Measurements from ENCODE around the gene TSC22D4.
"Not testable (repeated sequence)": the region's sequence is repeated elsewhere in the genome, so short reads cannot be mapped to it uniquely, and the experiment has no call there.

Gene TSC22D4

DNA sequence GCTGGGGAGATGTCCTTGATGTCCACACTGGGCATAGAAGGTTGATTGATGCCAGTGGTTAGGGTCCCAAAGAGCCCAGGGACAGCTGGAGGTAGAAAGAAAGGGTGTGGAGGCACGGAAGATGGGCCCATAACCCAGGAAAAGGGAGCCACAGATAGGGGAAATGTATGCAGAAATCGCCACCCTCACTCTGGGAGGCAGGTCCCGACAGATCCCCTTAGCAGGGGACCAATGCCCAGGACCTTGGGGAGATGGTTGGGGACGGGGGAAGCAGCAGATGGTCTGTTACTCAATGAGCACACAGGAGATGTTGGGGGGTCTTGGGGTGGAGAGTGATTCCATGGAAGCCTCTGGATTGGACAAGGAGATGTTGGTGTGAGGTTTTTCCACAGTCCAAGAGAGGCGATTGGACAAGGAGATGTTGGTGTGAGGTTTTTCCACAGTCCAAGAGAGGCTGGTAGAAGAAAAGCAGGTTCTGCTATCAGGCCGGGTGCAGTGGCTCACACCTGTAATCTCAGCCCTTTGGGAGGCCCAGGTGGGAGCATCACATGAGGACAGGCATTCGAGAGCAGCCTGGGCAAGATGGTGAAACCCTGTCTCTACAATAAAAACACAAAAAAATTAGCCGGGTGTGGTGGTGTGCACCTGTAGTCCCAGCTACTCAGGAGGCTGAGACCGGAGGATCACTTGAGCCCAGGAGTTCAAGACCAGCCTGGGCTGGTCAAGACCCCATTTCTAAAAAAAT is 35.7 kb downstream of the TSC22D4 start:
- Histone ChIP-seq H2BK5ac (ENCODE audit: low read depth, low read length, poor library complexity) (no peak overlapping the region), H3K4me3 (ENCODE audit: low read depth, low read length) (no peak overlapping the region), H3K4me2 (ENCODE audit: low read length) (no peak overlapping the region), H4K8ac (ENCODE audit: low read depth, low read length) (peak overlapping the region; percentile 16), H3K4ac (ENCODE audit: low read depth, low read length) (no peak overlapping the region), H3K27ac (ENCODE audit: low read depth, low read length) (no peak overlapping the region), H2BK120ac (ENCODE audit: insufficient read depth, low read length, poor library complexity) (no peak overlapping the region), H3K9ac (ENCODE audit: low read length) (no peak overlapping the region), H3K79me1 (ENCODE audit: low read length) (no peaks in the 10 kb centered on the region), H3K9me3 (ENCODE audit: insufficient read depth, low read depth, low read length) (no peaks in the 10 kb centered on the region), H3K23ac (ENCODE audit: low read length) (no peak overlapping the region), H3K14ac (ENCODE audit: low read length) (no peak overlapping the region), H4K91ac (ENCODE audit: low read depth, low read length) (no peak overlapping the region), H3K18ac (ENCODE audit: low read length) (no peak overlapping the region), H3K4me1 (ENCODE audit: control insufficient read depth in 1 of 2, insufficient read depth in 2 of 2, low read length in 2 of 2) (peaks cover 3 to 5% of the 10 kb centered on the region in 2 experiments), H3K36me3 (ENCODE audit: control insufficient read depth in 1 of 2, insufficient read depth in 2 of 2, low read length in 2 of 2) (no peaks in the 10 kb centered on the region), H2BK12ac (ENCODE audit: low read length) (peak overlapping the region; percentile 27), H4K12ac (ENCODE audit: low read depth, low read length) (no peak overlapping the region), H2AK5ac (ENCODE audit: low read length) (peak overlapping the region; percentile 49), H2AFZ (ENCODE audit: insufficient read depth, low read length, poor library complexity) (no peak overlapping the region), H3K79me2 (ENCODE audit: control insufficient read depth, insufficient read depth, low read length, poor library complexity) (no peaks in the 10 kb centered on the region), H3K27me3 (ENCODE audit: insufficient read depth, low read length) (no peaks in the 10 kb centered on the region)
- WGBS (ENCODE audit: extremely low coverage, insufficient coverage, insufficient read length): no CpG with 5 or more reads among the region's 9 CpGs
- DNase-seq: no peak

DNA sequence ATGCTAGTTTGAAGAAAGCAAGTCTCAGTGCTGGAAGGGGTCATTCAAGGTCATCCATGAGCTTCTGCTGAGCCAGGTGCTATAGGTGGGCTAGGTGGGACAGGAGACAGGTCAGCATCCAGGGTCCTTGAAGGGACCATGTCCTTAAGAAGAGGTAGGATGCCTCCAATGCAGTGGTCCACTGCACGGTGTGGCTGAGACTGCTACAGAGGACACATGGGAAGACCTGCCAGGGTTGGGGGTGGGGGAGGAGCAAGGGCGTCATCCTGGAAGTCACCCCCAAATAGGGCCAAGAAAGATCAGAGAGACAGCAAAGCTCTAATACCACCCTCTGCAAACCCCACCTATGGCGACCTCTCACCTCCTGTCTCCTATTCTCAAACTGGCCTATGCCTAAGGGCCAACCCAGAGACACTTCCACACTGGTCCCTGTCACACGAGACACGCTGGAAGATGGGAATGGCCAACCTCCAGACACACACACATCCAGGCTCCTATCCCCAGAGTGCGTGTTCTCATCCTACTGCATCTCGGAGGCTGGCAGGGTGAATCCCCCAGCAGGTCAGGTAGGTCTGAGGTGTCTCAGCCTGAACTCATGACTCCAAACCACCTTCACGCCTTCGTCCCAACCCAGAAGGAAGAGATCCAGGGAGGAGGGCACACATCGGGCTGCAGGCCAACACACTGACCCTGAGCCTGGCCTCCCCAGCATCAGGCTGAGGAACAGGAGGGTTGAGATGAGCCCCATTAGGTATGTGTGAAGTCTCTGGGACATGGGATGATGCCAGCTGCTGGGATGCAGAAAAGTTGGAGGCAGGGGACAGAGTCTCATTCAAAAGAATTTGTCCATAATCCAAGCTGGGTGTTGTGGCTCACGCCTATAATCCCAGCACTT is 37.1 kb downstream of the TSC22D4 start:
- Histone ChIP-seq H4K12ac (ENCODE audit: low read depth, low read length) (no peak overlapping the region), H3K9ac (ENCODE audit: low read length) (no peak overlapping the region), H3K4me2 (ENCODE audit: low read length) (no peak overlapping the region), H4K8ac (ENCODE audit: low read depth, low read length) (no peak overlapping the region), H2BK5ac (ENCODE audit: low read depth, low read length, poor library complexity) (no peak overlapping the region), H3K4me1 (ENCODE audit: control insufficient read depth in 1 of 2, insufficient read depth in 2 of 2, low read length in 2 of 2) (peaks cover 3 to 5% of the 10 kb centered on the region in 2 experiments), H4K91ac (ENCODE audit: low read depth, low read length) (no peak overlapping the region), H3K36me3 (ENCODE audit: control insufficient read depth in 1 of 2, insufficient read depth in 2 of 2, low read length in 2 of 2) (no peaks in the 10 kb centered on the region), H2BK12ac (ENCODE audit: low read length) (no peak overlapping the region), H3K79me2 (ENCODE audit: control insufficient read depth, insufficient read depth, low read length, poor library complexity) (no peaks in the 10 kb centered on the region), H3K14ac (ENCODE audit: low read length) (no peak overlapping the region), H3K27me3 (ENCODE audit: insufficient read depth, low read length) (no peaks in the 10 kb centered on the region), H2BK120ac (ENCODE audit: insufficient read depth, low read length, poor library complexity) (no peak overlapping the region), H3K9me3 (ENCODE audit: insufficient read depth, low read depth, low read length) (no peaks in the 10 kb centered on the region), H2AFZ (ENCODE audit: insufficient read depth, low read length, poor library complexity) (no peak overlapping the region), H3K23ac (ENCODE audit: low read length) (no peak overlapping the region), H3K18ac (ENCODE audit: low read length) (no peak overlapping the region), H2AK5ac (ENCODE audit: low read length) (peak overlapping the region; percentile 18), H3K79me1 (ENCODE audit: low read length) (no peaks in the 10 kb centered on the region), H3K4me3 (ENCODE audit: low read depth, low read length) (no peak overlapping the region), H3K27ac (ENCODE audit: low read depth, low read length) (no peak overlapping the region), H3K4ac (ENCODE audit: low read depth, low read length) (no peak overlapping the region)
- WGBS (ENCODE audit: extremely low coverage, insufficient coverage, insufficient read length): no CpG with 5 or more reads among the region's 11 CpGs
- DNase-seq: no peak

DNA sequence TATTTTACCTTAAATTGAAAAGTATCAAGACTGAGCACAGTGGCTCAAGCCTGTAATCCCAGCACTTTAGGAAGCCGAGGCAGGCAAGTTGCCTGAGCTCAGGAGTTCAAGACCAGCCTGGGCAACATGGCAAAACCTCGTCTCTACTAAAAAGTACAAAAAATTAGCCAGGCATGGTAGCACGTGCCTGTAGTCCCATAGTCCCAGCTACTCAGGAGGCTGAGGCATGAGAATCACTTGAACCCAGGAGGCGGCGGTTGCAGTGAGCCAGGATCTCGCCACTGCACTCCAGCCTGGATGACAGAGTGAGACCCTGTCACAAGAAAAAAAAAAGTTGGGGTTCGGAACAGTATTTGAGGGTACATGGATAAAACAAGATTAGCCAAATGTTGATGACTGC is 39.8 kb downstream of the TSC22D4 start:
- H2BK5ac ChIP-seq (ENCODE audit: low read depth, low read length, poor library complexity); H3K4ac ChIP-seq (ENCODE audit: low read depth, low read length); H3K9ac ChIP-seq (ENCODE audit: low read length); H3K36me3 ChIP-seq (ENCODE audit: control insufficient read depth in 1 of 2, insufficient read depth in 2 of 2, low read length in 2 of 2); H3K4me2 ChIP-seq (ENCODE audit: low read length); H2AFZ ChIP-seq (ENCODE audit: insufficient read depth, low read length, poor library complexity); H3K23ac ChIP-seq (ENCODE audit: low read length); H2AK5ac ChIP-seq (ENCODE audit: low read length); H3K27ac ChIP-seq (ENCODE audit: low read depth, low read length); H3K14ac ChIP-seq (ENCODE audit: low read length); DNase-seq; H2BK12ac ChIP-seq (ENCODE audit: low read length); H3K79me1 ChIP-seq (ENCODE audit: low read length); H4K12ac ChIP-seq (ENCODE audit: low read depth, low read length); H3K18ac ChIP-seq (ENCODE audit: low read length); H4K91ac ChIP-seq (ENCODE audit: low read depth, low read length); H3K4me3 ChIP-seq (ENCODE audit: low read depth, low read length); H3K9me3 ChIP-seq (ENCODE audit: insufficient read depth, low read depth, low read length); H3K4me1 ChIP-seq (ENCODE audit: control insufficient read depth in 1 of 2, insufficient read depth in 2 of 2, low read length in 2 of 2); H3K27me3 ChIP-seq (ENCODE audit: insufficient read depth, low read length); H3K79me2 ChIP-seq (ENCODE audit: control insufficient read depth, insufficient read depth, low read length, poor library complexity); H2BK120ac ChIP-seq (ENCODE audit: insufficient read depth, low read length, poor library complexity): not testable (repeated sequence)
- no CpG with 5 or more reads among the region's 7 CpGs for WGBS (ENCODE audit: extremely low coverage, insufficient coverage, insufficient read length)
- H4K8ac ChIP-seq (ENCODE audit: low read depth, low read length): peak overlapping the region; percentile 25

DNA sequence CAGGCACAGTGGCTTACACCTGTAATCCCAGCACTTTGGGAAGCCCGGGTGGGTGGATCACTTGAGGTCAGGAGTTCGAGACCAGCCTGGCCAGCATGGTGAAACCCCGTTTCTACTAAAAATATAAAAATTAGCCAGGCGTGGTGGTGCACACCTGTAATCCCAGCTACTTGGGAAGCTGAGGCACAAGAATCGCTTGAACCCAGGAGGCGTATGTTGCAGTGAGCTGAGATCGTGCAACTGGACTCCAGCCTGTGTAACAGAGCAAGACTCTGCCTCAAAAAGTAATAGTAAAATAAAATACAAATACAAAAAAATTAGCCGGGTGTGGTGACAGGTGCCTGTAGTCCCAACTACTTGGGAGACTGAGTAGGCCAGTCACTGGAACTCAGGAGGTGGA is 40.3 kb downstream of the TSC22D4 start:
- H3K4me2 ChIP-seq (ENCODE audit: low read length); DNase-seq; H3K9ac ChIP-seq (ENCODE audit: low read length); H3K4ac ChIP-seq (ENCODE audit: low read depth, low read length); H2BK12ac ChIP-seq (ENCODE audit: low read length); H3K27me3 ChIP-seq (ENCODE audit: insufficient read depth, low read length); H3K79me1 ChIP-seq (ENCODE audit: low read length); H2BK5ac ChIP-seq (ENCODE audit: low read depth, low read length, poor library complexity); H2AK5ac ChIP-seq (ENCODE audit: low read length); H3K79me2 ChIP-seq (ENCODE audit: control insufficient read depth, insufficient read depth, low read length, poor library complexity); H3K4me1 ChIP-seq (ENCODE audit: control insufficient read depth in 1 of 2, insufficient read depth in 2 of 2, low read length in 2 of 2); H2AFZ ChIP-seq (ENCODE audit: insufficient read depth, low read length, poor library complexity); H4K8ac ChIP-seq (ENCODE audit: low read depth, low read length); H4K91ac ChIP-seq (ENCODE audit: low read depth, low read length); H3K18ac ChIP-seq (ENCODE audit: low read length); H3K4me3 ChIP-seq (ENCODE audit: low read depth, low read length); H3K23ac ChIP-seq (ENCODE audit: low read length); H2BK120ac ChIP-seq (ENCODE audit: insufficient read depth, low read length, poor library complexity); H3K14ac ChIP-seq (ENCODE audit: low read length); H3K9me3 ChIP-seq (ENCODE audit: insufficient read depth, low read depth, low read length); H3K27ac ChIP-seq (ENCODE audit: low read depth, low read length); H4K12ac ChIP-seq (ENCODE audit: low read depth, low read length): not testable (repeated sequence)
- H3K36me3 ChIP-seq (ENCODE audit: control insufficient read depth in 1 of 2, insufficient read depth in 2 of 2, low read length in 2 of 2): peaks cover 9 to 11% of the 10 kb centered on the region in 2 experiments
- WGBS (ENCODE audit: extremely low coverage, insufficient coverage, insufficient read length): no CpG with 5 or more reads among the region's 8 CpGs
